Fibroblast of villous mesenchyme (primary cell): ENCODE measurements around the gene ZNF530. TPM values are rescaled to one million over a fixed set of nuclear protein-coding genes. Genes with fewer than 3 reads are reported as not detected.
A peak's percentile ranks its signal among the peaks of the same experiment; 100 is the strongest.

Experiments
- DNase-seq: peaks from one replicate; pipeline ENCODE4 v3.0.0-alpha.2; 2010; ENCODE audit warnings: low read depth
- H3K4me3 ChIP-seq: 2 replicates; pipeline ENCODE4 v1.5.1; 2011; ENCODE audit warnings: low read depth, mild to moderate bottlenecking, low read length
- total RNA-seq: library from RNA; depleted of rRNA; stranded (reverse); fragments of >200 nt; gene quantifications from 2 replicates; pipeline ENCODE4 v1.2.3, GENCODE V29; 2012
- TF ChIP-seq, protein P1 (sequence below): IDR thresholded peaks from 2 replicates; pipeline ENCODE4 v1.5.1; 2012; ENCODE audit warnings: low read depth, mild to moderate bottlenecking, low read length; ENCODE audit not compliant: insufficient read depth

Gene ZNF530
- total RNA-seq, 1 donor: 3.9 TPM

DNA sequence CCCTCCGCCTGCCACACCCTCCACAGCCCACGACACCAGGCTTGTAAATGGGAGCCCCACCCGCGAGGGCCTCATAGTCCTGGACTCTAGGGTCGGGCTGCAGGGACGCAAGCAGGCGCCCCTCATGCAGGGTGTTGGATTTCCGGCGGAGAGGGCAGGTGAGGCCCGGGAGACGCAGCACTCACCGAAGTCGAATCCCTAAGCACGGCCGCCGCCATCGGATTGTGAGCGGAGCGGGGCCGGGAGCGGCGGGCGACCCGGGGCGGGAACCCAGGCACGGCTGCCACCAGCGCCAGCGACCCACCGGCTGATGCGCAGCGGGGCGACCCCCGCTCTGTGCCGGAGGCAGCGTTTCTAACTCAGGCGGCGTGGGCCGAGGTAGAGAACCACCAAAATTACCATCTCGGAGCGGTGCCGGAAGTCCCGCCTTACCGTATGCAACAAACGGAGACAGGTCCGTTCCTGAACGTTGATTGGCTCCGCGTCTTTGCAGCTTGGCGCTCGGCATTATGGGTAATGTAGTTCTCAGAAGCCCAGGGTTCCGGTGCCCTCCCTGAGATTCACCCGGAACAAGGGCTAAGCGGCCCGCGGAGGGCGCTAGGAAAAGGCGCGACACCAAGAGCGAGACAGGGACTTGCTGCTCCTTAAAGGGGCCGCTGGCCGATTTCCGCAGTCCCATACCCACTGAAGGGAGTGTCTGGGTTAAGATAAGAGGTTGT is 21.0 kb upstream of the ZNF530 start, which contains the start of gene ZNF416:
TSS of gene ZNF416 (minus strand) at position 425 of the 719 bp plus-strand sequence. CDS start at position 218, 207 bp downstream.
- TF ChIP-seq, protein P1, sequence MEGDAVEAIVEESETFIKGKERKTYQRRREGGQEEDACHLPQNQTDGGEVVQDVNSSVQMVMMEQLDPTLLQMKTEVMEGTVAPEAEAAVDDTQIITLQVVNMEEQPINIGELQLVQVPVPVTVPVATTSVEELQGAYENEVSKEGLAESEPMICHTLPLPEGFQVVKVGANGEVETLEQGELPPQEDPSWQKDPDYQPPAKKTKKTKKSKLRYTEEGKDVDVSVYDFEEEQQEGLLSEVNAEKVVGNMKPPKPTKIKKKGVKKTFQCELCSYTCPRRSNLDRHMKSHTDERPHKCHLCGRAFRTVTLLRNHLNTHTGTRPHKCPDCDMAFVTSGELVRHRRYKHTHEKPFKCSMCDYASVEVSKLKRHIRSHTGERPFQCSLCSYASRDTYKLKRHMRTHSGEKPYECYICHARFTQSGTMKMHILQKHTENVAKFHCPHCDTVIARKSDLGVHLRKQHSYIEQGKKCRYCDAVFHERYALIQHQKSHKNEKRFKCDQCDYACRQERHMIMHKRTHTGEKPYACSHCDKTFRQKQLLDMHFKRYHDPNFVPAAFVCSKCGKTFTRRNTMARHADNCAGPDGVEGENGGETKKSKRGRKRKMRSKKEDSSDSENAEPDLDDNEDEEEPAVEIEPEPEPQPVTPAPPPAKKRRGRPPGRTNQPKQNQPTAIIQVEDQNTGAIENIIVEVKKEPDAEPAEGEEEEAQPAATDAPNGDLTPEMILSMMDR: peak; percentile 16
- peak within 1 kb of the TSS; percentile 90 for H3K4me3 ChIP-seq
- DNase-seq: peak; percentile 99

DNA sequence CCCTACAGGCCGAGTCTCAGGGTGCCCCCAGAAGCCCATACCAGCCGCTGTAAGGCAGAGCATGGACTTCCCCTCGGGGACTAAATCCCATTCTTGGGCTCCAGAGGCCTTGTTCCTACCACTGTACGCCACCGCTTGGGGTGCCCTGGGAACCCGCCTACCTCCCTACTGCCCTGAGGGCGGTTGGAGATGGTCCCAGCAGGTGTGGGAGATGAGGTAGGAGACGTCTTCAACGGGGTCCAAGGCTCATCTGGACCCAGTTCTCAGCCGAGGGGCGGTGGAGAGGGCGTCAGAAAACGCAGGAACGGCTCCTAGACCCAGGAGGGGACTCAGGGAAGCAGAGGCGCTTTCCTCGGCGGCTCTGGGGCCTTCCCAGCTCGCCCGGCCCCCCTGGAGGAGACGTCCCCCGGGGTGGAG is 16.6 kb upstream of the ZNF530 start:
- no peak for DNase-seq
- peak overlapping the region; percentile 71 for H3K4me3 ChIP-seq
- TF ChIP-seq, protein P1: no peak

DNA sequence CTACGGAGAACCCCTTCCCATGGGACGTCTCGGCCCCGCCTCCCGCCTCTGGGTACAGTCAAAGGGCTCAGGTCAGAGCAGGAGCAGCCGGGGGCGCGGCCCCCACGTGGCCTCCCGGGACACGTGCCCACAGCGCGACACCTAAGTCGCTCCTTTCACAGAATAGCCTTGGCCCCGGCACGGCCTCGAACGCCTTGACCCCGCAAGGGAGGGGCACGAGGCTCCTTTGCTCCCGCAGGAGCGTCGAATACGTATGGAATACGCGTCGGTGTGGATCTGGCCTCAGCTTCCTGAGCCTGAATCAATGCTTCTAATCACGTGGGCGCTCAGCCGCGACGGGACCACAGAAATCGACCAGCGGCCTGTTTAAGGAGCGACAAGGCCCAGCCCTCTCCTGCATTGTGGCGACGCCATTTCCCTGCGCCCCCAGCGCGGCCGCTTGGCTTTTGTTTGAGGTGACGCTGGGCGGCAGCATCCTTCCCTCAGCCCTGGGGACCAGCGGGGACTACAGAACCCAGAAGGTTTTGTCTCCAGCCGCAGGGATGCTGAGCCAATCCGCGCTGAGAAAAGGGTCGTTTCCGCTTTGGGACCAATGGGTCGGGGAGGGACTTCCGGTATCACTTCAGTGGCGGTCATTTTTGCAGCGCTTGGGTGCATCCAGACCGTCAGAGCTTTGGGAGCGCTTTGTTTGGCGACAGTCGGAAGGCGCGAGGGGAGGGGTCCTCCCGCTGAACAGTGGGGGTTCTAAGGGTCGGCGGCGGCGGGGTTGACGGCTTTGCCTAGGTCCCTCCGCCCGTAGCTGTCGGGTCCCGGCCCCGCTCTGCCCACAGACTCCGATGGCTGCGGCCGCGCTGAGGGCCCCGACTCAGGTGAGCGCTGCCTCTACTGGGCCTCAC is 15.9 kb upstream of the ZNF530 start, which contains the start of gene ZIK1:
TSS of gene ZIK1 (plus strand) at position 625 of the 896 bp plus-strand sequence. CDS start at position 837, 212 bp downstream.
- TF ChIP-seq, protein P1: no peak
- peak; percentile 91 for DNase-seq
- peak within 1 kb of the TSS; percentile 71 for H3K4me3 ChIP-seq

DNA sequence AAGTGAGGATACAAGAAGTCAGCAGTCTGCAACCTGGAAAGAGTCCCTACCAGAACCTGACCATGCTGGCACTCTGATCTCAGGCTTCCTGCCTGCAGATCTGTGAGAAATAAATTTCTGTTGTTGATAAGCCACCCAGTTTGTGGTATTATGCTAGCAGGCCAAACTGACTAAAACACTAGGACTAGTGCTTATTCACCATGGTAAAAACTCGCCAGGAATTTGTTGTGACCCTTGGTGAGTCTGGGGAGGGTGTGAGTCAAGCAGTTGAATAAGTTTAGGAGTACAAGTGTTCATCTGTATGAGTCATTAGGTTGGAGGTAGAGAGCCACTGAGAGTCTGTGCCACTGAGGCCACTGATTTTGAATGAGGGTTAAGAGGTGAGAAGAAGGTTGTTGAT is 12.2 kb upstream of the ZNF530 start:
- no peak overlapping the region for H3K4me3 ChIP-seq
- DNase-seq: no peak
- TF ChIP-seq, protein P1: no peak

DNA sequence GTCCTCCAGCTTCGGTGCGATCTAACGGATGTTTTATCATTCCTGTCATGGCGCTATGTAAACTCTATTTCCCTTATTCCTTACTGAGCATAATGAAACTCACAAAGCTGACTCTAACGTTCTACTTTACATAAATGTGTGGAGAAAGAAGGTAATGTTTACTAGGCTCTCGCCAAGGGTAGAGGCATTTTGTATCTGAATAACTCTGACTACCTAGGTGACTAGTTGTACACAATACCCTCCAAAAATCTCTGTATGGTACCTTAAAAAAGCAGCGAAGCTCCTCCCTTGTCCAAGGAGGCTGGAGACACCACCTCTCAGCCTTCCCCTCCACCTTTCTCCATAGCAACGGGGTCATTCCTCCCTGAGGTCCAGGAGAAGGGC is 316 bp upstream of the ZNF530 start:
- no peak for DNase-seq
- H3K4me3 ChIP-seq: peak overlapping the region; percentile 71
- TF ChIP-seq, protein P1: no peak

DNA sequence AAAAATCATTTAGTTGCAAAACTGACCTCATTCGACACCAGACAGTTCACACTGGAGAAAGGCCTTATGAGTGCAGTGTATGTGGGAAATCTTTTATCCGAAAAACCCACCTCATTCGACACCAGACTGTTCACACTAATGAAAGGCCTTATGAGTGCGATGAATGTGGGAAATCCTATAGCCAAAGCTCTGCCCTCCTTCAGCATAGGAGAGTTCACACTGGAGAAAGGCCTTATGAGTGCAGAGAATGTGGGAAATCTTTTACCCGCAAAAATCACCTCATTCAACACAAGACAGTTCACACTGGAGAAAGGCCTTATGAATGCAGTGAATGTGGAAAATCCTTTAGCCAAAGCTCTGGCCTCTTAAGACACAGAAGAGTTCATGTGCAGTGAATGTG is 7.2 kb downstream of the ZNF530 start:
- TF ChIP-seq, protein P1: no peak
- DNase-seq: no peak
- H3K4me3 ChIP-seq: no peak overlapping the region
